Spleen (tissue), 11 donors: ENCODE results near the gene DMD. TPM values are rescaled to one million over a fixed set of nuclear protein-coding genes. Genes with fewer than 3 reads are reported as not detected.

Source experiments
- DNase-seq: peaks from one replicate; pipeline ENCODE4 v3.0.0-alpha.2; 2020
- H3K27ac ChIP-seq, 8 donors: fragments of 200-600 bp; sonication (generic) in 7 of 8; 1 replicate in 4 of 8; 2 replicates in 4 of 8; pipeline versions ENCODE4 v1.5.0 to v1.8.0; 2016 to 2021; ENCODE audit warnings: inconsistent platforms in 4 of 8, mild to moderate bottlenecking in 4 of 8, moderate library complexity in 1 of 8
- H3K27me3 ChIP-seq, 7 donors: fragments of 200-600 bp; sonication (generic) in 6 of 7; replicated peaks in 1 of 7; 1 replicate in 4 of 7; 2 replicates in 3 of 7; pipeline versions ENCODE4 v1.5.0 to v1.8.0; 2016 to 2021; ENCODE audit warnings: inconsistent platforms in 3 of 7, mild to moderate bottlenecking in 1 of 7
- H3K36me3 ChIP-seq, 6 donors: fragments of 200-600 bp; sonication (generic) in 5 of 6; 1 replicate in 4 of 6; 2 replicates in 2 of 6; pipeline versions ENCODE4 v1.5.0 to v1.8.0; 2016 to 2021; ENCODE audit warnings: inconsistent platforms in 2 of 6
- H3K4me1 ChIP-seq, 6 donors: fragments of 200-600 bp; sonication (generic) in 5 of 6; 1 replicate in 3 of 6; 2 replicates in 3 of 6; pipeline versions ENCODE4 v1.5.0 to v1.8.0; 2016 to 2021; ENCODE audit warnings: inconsistent platforms in 3 of 6
- H3K4me3 ChIP-seq, 8 donors: fragments of 200-600 bp; sonication (generic) in 7 of 8; 1 replicate in 4 of 8; 2 replicates in 4 of 8; pipeline versions ENCODE4 v1.5.0 to v1.8.0; 2016 to 2021; ENCODE audit warnings: inconsistent platforms in 4 of 8, mild to moderate bottlenecking in 4 of 8, moderate library complexity in 2 of 8
- H3K9me3 ChIP-seq, 8 donors: fragments of 200-600 bp; sonication (generic) in 7 of 8; 1 replicate in 4 of 8; 2 replicates in 4 of 8; pipeline versions ENCODE4 v1.5.0 to v1.8.0; 2016 to 2021; ENCODE audit warnings: inconsistent platforms in 4 of 8
- POLR2A ChIP-seq, 3 donors: fragments of 450-650 bp; IDR thresholded peaks; one replicate each; pipeline ENCODE4 v1.5.1; 2017; ENCODE audit warnings: antibody characterized with exemption in 3 of 3, mild to moderate bottlenecking in 1 of 3
- POLR2AphosphoS5 ChIP-seq, 3 donors: sonication (generic); formaldehyde crosslinking; IDR thresholded peaks; one replicate each; pipeline ENCODE4 v1.5.1; 2017; ENCODE audit warnings: antibody characterized with exemption in 3 of 3
- WGBS, 5 donors: extraction: QIAGEN DNeasy Blood & Tissue Kit in 3 of 5; methylation state at CpG; one replicate each; pipeline versions ENCODE4 v1.1.5 to v1.1.7; 2013 to 2018; 5-methylcytosine and 5-hydroxymethylcytosine counted together
- intact Hi-C: fragments of 100-400 bp; cut with DNase I; formaldehyde crosslinking; loops from one replicate; pipeline ENCODE4 v1.15.0; 2023; ENCODE audit warnings: low total_unique reads
- polyA plus RNA-seq, 3 donors: library from polyadenylated mRNA; stranded (reverse); fragments of 200-250 nt; gene quantifications; one replicate each; pipeline ENCODE4 v1.2.1, GENCODE V29; 2013
- total RNA-seq, 7 donors: library from RNA; depleted of rRNA in 3 of 7; stranded (reverse); fragments of >200 nt in 3 of 7; fragmentation: NEBNext Ultra II Directional in 4 of 7; extraction: Animal tissue kit (Norgen Biotek cat#: 25700) in 4 of 7; gene quantifications; one replicate each; pipeline versions ENCODE4 v1.1.0 to v1.2.1, GENCODE V29; 2016 to 2021
- TF ChIP-seq, protein P1 (sequence below), 11 experiments: fragments of 200-600 bp in 7 of 11; fragments of 450-650 bp in 4 of 11; sonication (generic) in 4 of 11; IDR thresholded peaks in 8 of 11; conservative IDR thresholded peaks in 3 of 11; 1 replicate in 7 of 11; 2 replicates in 4 of 11; pipeline versions ENCODE4 v1.4.0 to v1.8.0; 2016 to 2021; ENCODE audit warnings: antibody characterized with exemption in 11 of 11, inconsistent platforms in 4 of 11, mild to moderate bottlenecking in 1 of 11
- donor health status: healthy with polysubstance abuse.
- donor health status: DM: no; HTN: no; CAD: no; lungs with moderate emphysema.
- donor health status: DM: no; HTN: no; CAD: no.
- donor health status: Bipolar disorder and iron deficiency.
- donor health status: healthy.
- donor health status: DM: no; HTN: no; CAD: no.
- donor health status: DM: yes; HTN: yes; CAD: no.

DMD gene
- total and polyA plus RNA-seq, 10 donors = 1.3 to 11.3 (median 4.4) TPM

DNA sequence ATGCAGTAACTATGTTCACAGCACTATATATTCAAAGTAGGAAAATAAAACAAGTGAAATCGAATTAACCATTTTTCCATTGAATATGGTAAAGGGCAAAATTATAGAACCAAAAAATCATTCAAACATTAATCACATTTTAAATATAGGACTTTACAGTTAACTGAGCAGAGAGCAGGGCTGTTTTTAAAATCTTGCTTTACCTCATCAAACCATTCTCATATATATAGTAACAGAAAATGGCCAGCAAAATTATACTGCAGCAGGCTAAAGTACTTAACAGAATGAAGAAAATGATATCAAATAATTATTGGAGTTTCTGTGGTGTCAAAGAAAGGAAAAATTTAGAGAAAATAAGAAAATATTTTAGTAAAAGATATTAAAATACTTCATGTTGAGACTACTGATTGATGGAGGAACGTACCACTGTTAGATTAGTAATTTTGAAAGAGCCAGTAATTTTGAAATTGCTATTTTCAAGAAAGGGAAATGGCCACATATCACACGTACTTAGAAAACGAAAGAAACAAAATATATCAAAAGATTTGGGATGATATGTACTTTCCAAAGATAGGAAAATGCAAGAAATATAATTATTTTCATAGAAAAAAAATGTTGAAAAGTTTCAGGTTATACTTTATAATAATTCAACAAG, 813.7 kb downstream of the DMD start:
- intact Hi-C loops = no loop called here
- no peak for DNase-seq
- Histone ChIP-seq H3K27me3 (no peaks in the 10 kb centered on the region), H3K27ac (no peak overlapping the region), H3K4me1 (no peaks in the 10 kb centered on the region), H3K4me3 (no peak overlapping the region), H3K9me3 (no peaks in the 10 kb centered on the region), H3K36me3 (no peaks in the 10 kb centered on the region)
- 38 to 71% (median 58%) methylated on average over 4 of the region's 4 CpGs for WGBS, 5 donors
- no peak for TF ChIP-seq POLR2AphosphoS5 (IDR thresholded peaks at IDR 0.05)
- no peak for TF ChIP-seq POLR2A (IDR thresholded peaks at IDR 0.05)
- TF ChIP-seq, protein P1, sequence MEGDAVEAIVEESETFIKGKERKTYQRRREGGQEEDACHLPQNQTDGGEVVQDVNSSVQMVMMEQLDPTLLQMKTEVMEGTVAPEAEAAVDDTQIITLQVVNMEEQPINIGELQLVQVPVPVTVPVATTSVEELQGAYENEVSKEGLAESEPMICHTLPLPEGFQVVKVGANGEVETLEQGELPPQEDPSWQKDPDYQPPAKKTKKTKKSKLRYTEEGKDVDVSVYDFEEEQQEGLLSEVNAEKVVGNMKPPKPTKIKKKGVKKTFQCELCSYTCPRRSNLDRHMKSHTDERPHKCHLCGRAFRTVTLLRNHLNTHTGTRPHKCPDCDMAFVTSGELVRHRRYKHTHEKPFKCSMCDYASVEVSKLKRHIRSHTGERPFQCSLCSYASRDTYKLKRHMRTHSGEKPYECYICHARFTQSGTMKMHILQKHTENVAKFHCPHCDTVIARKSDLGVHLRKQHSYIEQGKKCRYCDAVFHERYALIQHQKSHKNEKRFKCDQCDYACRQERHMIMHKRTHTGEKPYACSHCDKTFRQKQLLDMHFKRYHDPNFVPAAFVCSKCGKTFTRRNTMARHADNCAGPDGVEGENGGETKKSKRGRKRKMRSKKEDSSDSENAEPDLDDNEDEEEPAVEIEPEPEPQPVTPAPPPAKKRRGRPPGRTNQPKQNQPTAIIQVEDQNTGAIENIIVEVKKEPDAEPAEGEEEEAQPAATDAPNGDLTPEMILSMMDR (IDR thresholded peaks at IDR 0.05 in 8 of 11, conservative IDR thresholded peaks at IDR 0.05 in 3 of 11) = no peak

DNA sequence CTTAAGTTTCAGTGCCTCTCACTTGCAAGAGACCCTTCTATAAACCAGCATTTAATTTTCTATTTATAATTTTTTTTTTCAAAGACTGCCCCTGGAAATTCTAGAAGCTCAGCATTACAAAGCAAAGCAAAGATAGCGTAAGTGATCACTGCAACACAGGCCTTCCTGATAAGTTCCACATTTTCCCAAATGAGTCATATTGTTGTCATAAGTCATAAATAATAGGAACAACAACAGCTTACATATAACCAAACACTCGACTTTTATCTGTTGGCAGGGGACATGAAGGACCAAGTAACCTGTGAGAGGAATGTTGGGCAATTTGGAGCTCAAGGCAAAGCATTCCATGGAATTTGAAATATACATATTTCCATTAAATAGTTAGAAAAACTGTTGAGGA, 815.5 kb downstream of the DMD start:
- TF ChIP-seq, protein P1 (IDR thresholded peaks at IDR 0.05 in 8 of 11, conservative IDR thresholded peaks at IDR 0.05 in 3 of 11) = no peak
- TF ChIP-seq POLR2AphosphoS5 (IDR thresholded peaks at IDR 0.05) (no peak), POLR2A (IDR thresholded peaks at IDR 0.05) (no peak)
- Histone ChIP-seq H3K4me1 (no peaks in the 10 kb centered on the region), H3K4me3 (no peak overlapping the region), H3K36me3 (no peaks in the 10 kb centered on the region), H3K9me3 (no peaks in the 10 kb centered on the region), H3K27ac (no peak overlapping the region), H3K27me3 (no peaks in the 10 kb centered on the region)
- 47 to 66% (median 55%) methylated on average over 2 of the region's 2 CpGs for WGBS, 5 donors
- intact Hi-C loops = no loop called here
- DNase-seq = no peak

DNA sequence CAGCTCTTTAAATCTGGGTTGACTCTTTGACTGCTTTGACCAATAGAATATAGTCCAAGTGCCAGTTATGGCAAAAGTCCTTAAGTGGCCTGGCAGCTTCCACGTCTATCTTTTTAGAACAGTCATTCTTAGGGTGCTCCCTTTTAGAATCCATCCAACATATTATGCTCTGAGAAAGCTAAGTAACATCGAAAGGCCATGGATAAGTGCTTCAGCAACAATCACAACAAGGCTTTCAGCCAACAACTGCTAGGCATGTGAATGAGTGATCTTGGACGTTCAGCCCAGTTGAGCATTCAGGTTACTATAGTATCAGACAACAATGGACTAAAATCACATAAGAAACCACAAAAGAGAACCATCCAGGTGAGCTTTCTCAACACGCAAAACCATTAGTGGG, 818.7 kb downstream of the DMD start:
- 64 to 84% (median 82%) methylated on average over 4 of the region's 4 CpGs for WGBS, 5 donors
- H3K27ac ChIP-seq = no peak overlapping the region
- intact Hi-C loops = no loop called here

DNA sequence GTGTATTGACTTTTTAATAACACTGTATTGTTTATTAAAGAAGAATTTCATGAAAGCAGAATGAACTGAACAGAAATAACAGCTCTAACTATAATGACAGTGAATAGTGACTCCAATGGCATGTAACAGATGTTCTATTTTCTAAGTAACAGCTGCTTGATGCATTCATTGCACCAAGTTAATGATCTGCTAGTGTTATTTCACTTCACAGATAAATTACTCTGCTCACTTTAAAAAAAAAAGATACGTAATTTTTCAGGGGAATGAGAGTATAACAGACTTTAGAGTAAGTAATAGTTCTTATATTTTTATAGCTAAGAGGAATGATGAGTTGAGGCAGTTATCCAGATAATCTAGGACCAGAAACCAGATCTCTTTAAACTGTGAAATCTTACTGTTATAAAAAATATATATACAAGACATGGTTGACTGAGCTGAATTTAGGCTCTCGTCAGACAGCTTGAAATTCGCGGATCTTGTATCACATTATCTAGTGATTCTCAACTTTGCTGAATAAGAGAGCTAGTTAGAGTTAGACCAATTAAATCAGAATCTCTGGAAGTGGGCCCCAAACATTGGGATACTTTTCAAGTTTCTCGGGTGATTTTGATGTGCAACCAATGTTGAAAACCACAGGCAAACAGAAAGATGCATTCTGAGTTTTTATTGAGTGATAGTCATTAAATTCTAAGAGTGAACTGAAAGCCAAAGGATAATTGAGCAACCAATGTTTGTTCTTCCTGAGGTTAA, 840.7 kb downstream of the DMD start:
- intact Hi-C loops = no loop called here
- no peaks in the 10 kb centered on the region for H3K36me3 ChIP-seq
- no peaks in the 10 kb centered on the region for H3K9me3 ChIP-seq
- H3K4me3 ChIP-seq = no peak overlapping the region
- DNase-seq = no peak
- no peaks in the 10 kb centered on the region for H3K27me3 ChIP-seq
- TF ChIP-seq POLR2A (IDR thresholded peaks at IDR 0.05) (no peak), POLR2AphosphoS5 (IDR thresholded peaks at IDR 0.05) (no peak)
- TF ChIP-seq, protein P1 (IDR thresholded peaks at IDR 0.05 in 8 of 11, conservative IDR thresholded peaks at IDR 0.05 in 3 of 11) = no peak
- H3K4me1 ChIP-seq = no peaks in the 10 kb centered on the region
- WGBS, 5 donors = 67 to 93% (median 78%) methylated on average over 5 of the region's 5 CpGs
- H3K27ac ChIP-seq = no peak overlapping the region

More for the DNA sequence above, 818.7 kb downstream of the DMD start:
- no peaks in the 10 kb centered on the region for H3K4me1 ChIP-seq
- TF ChIP-seq, protein P1 (IDR thresholded peaks at IDR 0.05 in 8 of 11, conservative IDR thresholded peaks at IDR 0.05 in 3 of 11) = no peak
- TF ChIP-seq POLR2A (IDR thresholded peaks at IDR 0.05) (no peak), POLR2AphosphoS5 (IDR thresholded peaks at IDR 0.05) (no peak)
- DNase-seq = no peak
- H3K9me3 ChIP-seq = no peaks in the 10 kb centered on the region
- no peak overlapping the region for H3K4me3 ChIP-seq
- H3K27me3 ChIP-seq = peaks cover 0 to 4% (median 0%) of the 10 kb centered on the region in 7 donors
- no peaks in the 10 kb centered on the region for H3K36me3 ChIP-seq
